22Rv1 (cell line): Measurements from ENCODE around the gene ATE1.

Experiments used
- H3K27ac ChIP-seq: fragments of 450-650 bp; 2 replicates; pipeline ENCODE4 v1.5.1; 2017
- ZFX ChIP-seq: fragments of 450-650 bp; IDR thresholded peaks from 2 replicates; pipeline ENCODE4 v1.6.1; 2017; ENCODE audit warnings: antibody characterized with exemption, borderline replicate concordance
- TF ChIP-seq, protein P1 (sequence below): fragments of 450-650 bp; IDR thresholded peaks from 2 replicates; pipeline ENCODE4 v1.5.1; 2017; ENCODE audit warnings: mild to moderate bottlenecking

Gene ATE1

DNA sequence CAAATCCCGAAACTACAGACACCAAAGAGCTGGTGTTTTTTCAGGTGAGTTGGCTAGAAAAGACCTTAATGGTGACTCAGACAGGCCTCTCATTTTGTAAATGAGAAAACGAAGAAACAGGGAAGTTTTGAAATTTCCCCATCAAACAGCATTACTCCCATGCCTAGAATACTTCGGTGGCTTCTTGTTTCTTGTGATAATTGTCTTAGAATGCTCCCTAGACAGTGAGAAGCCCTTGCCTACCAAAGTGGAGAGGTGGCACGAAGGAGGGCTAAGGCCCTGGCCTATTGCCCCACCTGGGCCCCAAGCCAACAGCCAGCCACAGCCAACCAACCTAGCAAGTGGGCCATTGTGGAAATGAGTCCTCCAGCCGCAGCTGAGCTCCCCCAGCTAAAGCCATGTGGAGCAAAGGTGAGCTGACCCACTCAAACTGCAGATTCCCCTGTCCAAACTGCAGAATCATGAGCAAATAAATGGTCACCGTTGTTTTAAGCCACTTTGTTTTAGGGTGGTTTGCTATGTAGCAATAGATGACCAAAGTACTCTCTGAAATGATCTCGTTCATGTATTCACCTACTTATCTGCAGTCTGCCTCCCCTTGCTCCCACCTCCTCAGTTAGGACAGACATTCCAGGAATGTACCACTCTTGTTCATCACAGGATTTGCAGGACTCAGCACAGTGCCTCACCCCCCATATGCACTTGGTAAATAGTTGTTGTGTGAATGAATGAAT, 231.9 kb downstream of the ATE1 start:
- H3K27ac ChIP-seq, result no peak overlapping the region
- TF ChIP-seq, protein P1, sequence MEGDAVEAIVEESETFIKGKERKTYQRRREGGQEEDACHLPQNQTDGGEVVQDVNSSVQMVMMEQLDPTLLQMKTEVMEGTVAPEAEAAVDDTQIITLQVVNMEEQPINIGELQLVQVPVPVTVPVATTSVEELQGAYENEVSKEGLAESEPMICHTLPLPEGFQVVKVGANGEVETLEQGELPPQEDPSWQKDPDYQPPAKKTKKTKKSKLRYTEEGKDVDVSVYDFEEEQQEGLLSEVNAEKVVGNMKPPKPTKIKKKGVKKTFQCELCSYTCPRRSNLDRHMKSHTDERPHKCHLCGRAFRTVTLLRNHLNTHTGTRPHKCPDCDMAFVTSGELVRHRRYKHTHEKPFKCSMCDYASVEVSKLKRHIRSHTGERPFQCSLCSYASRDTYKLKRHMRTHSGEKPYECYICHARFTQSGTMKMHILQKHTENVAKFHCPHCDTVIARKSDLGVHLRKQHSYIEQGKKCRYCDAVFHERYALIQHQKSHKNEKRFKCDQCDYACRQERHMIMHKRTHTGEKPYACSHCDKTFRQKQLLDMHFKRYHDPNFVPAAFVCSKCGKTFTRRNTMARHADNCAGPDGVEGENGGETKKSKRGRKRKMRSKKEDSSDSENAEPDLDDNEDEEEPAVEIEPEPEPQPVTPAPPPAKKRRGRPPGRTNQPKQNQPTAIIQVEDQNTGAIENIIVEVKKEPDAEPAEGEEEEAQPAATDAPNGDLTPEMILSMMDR, result no peak
- no peak for TF ChIP-seq ZFX

DNA sequence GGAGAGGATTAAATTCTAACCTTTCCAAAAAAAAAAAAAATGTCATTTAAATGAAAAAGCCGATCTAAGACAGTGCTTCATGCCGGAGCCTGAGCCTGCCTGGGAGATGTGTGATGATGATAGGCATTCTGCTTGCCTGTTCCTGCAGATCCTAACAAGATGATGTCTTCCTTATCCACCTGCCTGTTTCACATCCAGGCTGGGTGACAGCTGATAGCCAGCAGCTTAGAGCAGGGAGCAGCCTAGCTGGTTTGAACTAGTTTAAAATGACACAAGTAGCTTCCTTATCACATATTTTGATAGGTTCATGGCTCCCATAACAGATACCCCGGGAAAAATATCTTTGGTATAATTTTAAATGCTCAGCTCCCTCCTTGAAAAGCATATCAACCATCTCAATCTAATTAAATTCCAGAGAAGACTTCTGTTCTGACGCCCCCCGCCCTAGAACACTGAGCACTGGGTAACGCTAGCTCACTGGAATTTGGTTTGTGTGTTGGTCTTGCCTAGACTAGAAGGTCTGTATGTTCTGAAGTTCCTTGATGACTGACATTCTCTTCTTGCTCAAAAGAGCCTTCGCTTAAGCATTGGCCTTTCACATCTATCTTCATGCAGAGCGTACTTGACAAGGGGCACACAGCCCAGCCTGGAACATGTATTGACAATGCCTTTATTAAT, 232.7 kb downstream of the ATE1 start:
- no peak overlapping the region for H3K27ac ChIP-seq
- TF ChIP-seq ZFX, result no peak
- TF ChIP-seq, protein P1, result no peak

DNA sequence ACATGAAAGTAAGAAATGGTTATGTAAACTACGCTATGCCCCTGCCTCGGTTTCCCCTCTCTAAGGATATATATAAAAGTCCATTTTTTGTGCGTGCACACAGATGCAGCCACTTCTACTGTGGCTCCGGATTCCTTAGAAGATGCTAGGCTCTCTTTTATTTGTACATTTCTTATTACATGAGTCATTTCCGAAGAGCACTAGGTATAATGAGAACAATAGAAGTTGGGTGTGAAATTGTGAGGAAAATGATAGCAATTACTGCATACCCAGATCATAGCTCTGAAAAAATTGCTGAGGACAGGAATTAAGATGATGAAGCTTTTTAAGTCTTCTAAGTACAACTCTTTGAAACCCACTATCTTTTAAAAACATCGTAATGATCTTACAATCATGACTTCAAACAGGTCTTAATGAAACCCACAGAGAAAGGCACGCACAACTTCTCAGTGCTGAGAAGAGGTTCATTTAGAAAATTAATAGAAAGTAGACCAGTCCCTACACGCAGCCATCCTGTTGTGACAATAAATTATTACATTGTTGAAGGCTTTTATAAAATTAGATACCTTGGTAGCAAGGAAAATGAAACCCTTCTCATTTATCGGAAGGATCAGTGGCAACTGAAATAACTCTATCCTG, 233.4 kb downstream of the ATE1 start:
- H3K27ac ChIP-seq, result no peak overlapping the region
- TF ChIP-seq, protein P1, result no peak
- TF ChIP-seq ZFX, result no peak

DNA sequence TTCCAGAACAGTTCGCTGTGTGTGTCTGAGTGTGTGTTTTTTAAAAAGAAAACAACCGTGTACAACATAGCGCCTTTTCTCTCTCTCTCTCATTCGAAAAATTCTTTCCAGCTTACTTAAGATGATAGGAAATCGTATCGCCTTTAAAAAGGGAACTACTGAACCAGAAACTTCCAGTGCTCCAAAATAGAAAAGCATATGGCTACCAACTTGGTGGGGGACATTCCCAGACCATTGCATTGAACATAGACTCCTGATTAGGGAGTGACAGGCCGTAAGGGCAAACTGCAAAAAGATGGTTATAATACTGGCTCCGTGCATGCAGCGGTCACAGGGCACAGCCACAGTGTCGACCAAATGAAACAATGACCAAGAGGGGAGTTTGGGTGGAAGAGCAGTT, 235.2 kb downstream of the ATE1 start:
- no peak overlapping the region for H3K27ac ChIP-seq
- TF ChIP-seq, protein P1, result no peak
- no peak for TF ChIP-seq ZFX

DNA sequence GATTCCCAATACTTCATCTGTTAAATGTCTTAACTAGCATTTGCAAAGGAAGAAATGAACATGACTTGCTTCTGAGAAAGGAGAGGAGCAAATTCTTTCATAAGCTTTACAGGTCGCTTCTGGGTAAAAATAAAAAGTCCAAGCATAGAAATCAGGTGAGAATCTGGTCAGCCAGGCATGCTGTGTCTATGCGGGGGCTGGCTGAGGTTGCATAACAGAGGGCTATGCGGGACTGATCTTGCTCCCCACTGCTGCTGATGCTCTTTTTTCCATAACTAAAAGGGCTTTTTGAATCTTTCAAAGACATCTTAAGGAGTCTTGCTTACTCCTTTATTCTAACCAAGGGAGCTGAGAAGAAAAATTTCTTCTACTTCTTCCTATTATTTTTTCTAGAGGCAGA, 236.9 kb downstream of the ATE1 start:
- no peak overlapping the region for H3K27ac ChIP-seq
- TF ChIP-seq, protein P1, result no peak
- no peak for TF ChIP-seq ZFX
